ENCODE data around the gene CBX5.
"Not testable (repeated sequence)": the region's sequence is repeated elsewhere in the genome, so short reads cannot be mapped to it uniquely, and the experiment has no call there.

The CBX5 gene

DNA sequence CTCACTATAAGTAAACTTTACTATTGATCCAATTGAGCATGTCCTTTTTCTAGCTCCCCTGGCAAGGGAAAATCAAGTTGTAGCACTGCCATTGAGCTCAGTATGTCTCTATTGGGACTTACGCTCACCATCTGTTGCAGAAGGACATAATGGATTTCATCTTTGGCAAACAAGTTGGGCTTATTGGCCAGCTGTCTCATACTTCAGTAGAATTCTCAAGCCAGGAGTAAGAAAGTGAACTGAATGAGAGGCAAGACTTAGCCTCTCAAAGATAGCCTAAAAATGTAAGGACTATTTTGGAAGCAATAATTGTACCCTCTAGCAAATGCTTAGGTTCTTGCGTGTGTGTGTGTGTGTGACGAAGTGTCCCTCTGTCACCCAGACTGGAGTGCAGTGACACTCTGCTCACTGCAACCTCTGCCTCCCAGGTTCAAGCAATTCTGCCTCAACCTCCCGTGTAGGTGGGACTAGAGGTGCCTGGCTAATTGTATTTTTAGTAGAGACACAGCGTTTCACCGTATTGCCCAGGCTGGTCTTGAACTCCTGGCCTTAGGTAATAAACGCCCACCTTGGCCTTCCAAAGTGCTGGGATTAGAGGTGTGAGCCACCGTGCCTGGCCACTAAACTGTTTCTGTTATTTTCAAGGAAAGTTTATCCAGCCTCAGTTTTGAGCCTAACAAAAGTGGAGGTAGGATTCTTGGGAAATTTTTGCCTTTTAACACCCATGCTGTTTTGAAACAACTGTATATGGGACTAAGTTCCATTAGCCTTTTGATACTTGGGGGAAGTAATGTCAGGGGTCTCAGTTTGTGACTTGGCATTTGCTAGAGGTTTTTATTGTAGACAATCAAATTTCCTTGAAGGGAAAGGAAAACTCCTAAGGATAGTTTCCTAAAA lies 7.6 kb upstream of the CBX5 start:
- Histone ChIP-seq H3K9ac (ENCODE audit: low read length) (no peak overlapping the region), H4K20me1 (ENCODE audit: insufficient read depth, low read length) (peaks cover 47% of the 10 kb centered on the region), H3K27ac (ENCODE audit: low read length) (no peak overlapping the region), H3K4me3 (ENCODE audit: low read length) (no peak overlapping the region), H3K4me2 (ENCODE audit: low read length) (no peak overlapping the region), H3K27me3 (ENCODE audit: low read depth, low read length) (no peaks in the 10 kb centered on the region), H3K79me2 (ENCODE audit: low read length) (peaks cover 18% of the 10 kb centered on the region), H3K36me3 (replicated peaks; ENCODE audit: low read depth, low read length) (peaks cover 48% of the 10 kb centered on the region), H3K4me1 (ENCODE audit: low read length) (peaks cover 18% of the 10 kb centered on the region), H2AFZ (ENCODE audit: low read depth, low read length) (no peak overlapping the region), H3K9me3 (ENCODE audit: insufficient read depth, low read length) (no peaks in the 10 kb centered on the region)
- no peak for TF ChIP-seq EZH2phosphoT487 (IDR thresholded peaks at IDR 0.05; ENCODE audit: low read depth)
- TF ChIP-seq, protein P1, sequence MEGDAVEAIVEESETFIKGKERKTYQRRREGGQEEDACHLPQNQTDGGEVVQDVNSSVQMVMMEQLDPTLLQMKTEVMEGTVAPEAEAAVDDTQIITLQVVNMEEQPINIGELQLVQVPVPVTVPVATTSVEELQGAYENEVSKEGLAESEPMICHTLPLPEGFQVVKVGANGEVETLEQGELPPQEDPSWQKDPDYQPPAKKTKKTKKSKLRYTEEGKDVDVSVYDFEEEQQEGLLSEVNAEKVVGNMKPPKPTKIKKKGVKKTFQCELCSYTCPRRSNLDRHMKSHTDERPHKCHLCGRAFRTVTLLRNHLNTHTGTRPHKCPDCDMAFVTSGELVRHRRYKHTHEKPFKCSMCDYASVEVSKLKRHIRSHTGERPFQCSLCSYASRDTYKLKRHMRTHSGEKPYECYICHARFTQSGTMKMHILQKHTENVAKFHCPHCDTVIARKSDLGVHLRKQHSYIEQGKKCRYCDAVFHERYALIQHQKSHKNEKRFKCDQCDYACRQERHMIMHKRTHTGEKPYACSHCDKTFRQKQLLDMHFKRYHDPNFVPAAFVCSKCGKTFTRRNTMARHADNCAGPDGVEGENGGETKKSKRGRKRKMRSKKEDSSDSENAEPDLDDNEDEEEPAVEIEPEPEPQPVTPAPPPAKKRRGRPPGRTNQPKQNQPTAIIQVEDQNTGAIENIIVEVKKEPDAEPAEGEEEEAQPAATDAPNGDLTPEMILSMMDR (IDR thresholded peaks at IDR 0.05; ENCODE audit: low read depth, low read length), result no peak

DNA sequence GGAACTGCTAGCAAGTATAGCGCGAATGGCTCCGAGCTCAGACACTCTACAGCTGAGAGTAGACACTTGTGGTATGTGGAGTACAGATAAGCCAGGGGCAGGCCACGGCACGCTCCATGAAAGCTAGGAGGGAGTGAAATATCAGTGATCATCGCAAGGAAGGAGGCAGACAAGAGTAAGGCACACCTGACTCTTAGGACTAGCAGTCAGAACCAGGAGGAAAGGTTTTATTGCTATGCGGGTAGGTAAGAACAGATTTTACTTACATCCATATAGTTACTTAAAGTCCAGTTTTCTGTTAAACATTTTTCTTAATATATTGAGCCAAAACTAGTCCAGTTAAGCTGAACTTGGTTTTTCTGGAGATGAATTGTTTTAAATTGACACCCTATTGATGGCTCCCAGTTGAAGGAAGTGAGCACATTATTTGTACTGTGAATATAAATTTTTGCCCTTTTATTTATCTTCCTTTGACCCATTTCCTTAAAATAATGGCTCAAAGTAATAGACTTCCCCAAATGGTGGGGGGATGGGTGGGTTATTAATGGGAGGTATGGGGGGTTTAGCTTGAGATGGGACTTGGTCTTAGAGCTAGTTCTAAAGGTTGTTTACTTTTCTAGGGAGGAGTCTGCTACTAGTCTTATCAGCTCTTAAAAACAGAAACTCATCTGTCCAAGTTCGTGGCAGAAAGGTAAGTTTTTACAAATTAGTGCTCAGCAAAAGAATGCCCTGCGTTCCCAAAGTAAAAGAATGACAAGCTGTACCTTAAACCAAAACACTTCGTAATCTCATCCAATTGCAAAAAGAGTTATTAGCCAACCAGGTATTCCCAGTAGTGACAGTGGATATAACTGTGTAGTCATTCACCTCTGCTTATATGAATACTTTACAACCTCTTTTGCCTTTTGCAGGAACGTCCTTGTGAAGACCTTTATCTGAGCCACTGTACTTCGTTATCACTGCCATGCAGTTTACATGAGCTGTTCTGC lies 6.4 kb upstream of the CBX5 start:
- H3K4me3 ChIP-seq (ENCODE audit: low read length), result no peak overlapping the region
- peaks cover 59% of the 10 kb centered on the region for H3K36me3 ChIP-seq (replicated peaks; ENCODE audit: low read depth, low read length)
- no peaks in the 10 kb centered on the region for H3K27me3 ChIP-seq (ENCODE audit: low read depth, low read length)
- H4K20me1 ChIP-seq (ENCODE audit: insufficient read depth, low read length), result peaks cover 55% of the 10 kb centered on the region
- TF ChIP-seq, protein P1 (IDR thresholded peaks at IDR 0.05; ENCODE audit: low read depth, low read length), result no peak
- TF ChIP-seq EZH2phosphoT487 (IDR thresholded peaks at IDR 0.05; ENCODE audit: low read depth), result no peak
- peaks cover 27% of the 10 kb centered on the region for H3K4me1 ChIP-seq (ENCODE audit: low read length)
- no peaks in the 10 kb centered on the region for H3K9me3 ChIP-seq (ENCODE audit: insufficient read depth, low read length)
- H3K9ac ChIP-seq (ENCODE audit: low read length), result no peak overlapping the region
- no peak overlapping the region for H3K4me2 ChIP-seq (ENCODE audit: low read length)
- H2AFZ ChIP-seq (ENCODE audit: low read depth, low read length), result no peak overlapping the region
- peaks cover 30% of the 10 kb centered on the region for H3K79me2 ChIP-seq (ENCODE audit: low read length)
- H3K27ac ChIP-seq (ENCODE audit: low read length), result no peak overlapping the region

DNA sequence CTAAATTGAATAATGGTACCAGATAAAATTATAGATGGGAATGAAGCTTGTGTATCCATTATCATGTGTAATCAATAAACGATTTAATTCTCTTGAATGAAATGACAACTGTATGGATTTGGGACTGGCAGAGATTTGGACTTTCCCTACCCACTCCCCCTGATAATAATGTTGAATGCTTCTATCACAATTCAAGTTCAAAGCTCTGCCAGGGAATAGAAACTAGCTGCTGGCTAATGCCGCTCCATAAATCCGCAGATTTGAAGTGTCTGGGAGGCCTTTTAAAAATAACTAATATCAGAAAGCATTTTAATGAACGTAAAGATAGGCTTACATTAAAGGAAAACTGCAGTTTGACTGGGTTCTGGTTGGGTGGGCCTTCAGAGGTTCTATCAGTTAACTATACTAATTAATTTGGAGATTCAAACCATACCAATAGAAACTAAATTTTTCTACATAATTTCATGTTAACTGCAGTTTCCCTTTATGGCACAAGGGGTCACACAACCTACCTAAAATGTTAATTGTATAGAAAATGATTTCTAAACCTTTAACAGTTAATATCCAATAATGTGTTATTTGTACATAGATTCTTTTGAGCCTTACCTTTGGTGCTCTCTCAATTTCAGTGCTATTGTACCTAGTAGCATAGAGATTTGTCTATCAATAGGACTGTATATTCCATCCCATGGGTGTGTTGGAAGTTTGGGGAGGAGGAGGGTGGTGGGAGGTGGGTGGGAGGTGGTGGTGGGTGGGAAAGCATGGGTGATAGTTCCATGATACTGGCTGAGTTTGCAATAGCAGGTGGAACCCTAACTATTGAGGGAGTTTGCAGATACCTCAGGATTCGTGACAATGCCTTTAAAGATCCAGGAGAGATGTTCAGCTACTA lies 5.5 kb upstream of the CBX5 start:
- Histone ChIP-seq H3K27ac (ENCODE audit: low read length) (no peak overlapping the region), H3K9ac (ENCODE audit: low read length) (no peak overlapping the region), H4K20me1 (ENCODE audit: insufficient read depth, low read length) (peaks cover 56% of the 10 kb centered on the region), H3K9me3 (ENCODE audit: insufficient read depth, low read length) (no peaks in the 10 kb centered on the region), H3K79me2 (ENCODE audit: low read length) (peaks cover 38% of the 10 kb centered on the region), H3K4me1 (ENCODE audit: low read length) (peaks cover 27% of the 10 kb centered on the region), H3K36me3 (replicated peaks; ENCODE audit: low read depth, low read length) (peaks cover 66% of the 10 kb centered on the region), H3K4me3 (ENCODE audit: low read length) (no peak overlapping the region), H2AFZ (ENCODE audit: low read depth, low read length) (no peak overlapping the region), H3K4me2 (ENCODE audit: low read length) (no peak overlapping the region), H3K27me3 (ENCODE audit: low read depth, low read length) (no peaks in the 10 kb centered on the region)
- no peak for TF ChIP-seq EZH2phosphoT487 (IDR thresholded peaks at IDR 0.05; ENCODE audit: low read depth)
- TF ChIP-seq, protein P1 (IDR thresholded peaks at IDR 0.05; ENCODE audit: low read depth, low read length), result peak; percentile 23; the same call in 1 of the 2 replicates

DNA sequence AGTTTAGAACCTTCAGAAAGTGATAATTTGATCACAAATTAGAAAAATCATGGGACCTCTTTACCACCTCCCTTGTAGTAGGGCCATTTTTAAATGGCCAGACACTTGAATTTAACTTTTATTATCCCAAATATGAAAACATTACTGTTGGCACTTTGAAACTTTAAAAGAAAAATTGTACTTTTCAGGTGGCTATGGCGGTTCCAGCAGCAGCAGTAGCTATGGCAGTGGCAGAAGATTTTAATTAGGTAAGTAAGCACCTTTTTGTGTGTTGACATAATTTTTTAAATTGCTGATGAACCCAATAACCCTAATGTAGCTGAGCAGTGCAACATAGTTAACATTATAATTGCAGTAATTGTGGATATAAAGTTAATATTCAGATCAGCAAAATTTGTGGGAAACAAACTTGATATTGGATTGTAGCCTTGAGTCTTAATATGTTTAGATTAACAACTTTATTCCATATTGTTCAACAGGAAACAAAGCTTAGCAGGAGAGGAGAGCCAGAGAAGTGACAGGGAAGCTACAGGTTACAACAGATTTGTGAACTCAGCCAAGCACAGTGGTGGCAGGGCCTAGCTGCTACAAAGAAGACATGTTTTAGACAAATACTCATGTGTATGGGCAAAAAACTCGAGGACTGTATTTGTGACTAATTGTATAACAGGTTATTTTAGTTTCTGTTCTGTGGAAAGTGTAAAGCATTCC lies 4.3 kb upstream of the CBX5 start:
- not testable (repeated sequence) for H3K27me3 ChIP-seq (ENCODE audit: low read depth, low read length); H3K9ac ChIP-seq (ENCODE audit: low read length); H3K9me3 ChIP-seq (ENCODE audit: insufficient read depth, low read length); H3K4me3 ChIP-seq (ENCODE audit: low read length); H2AFZ ChIP-seq (ENCODE audit: low read depth, low read length); H3K27ac ChIP-seq (ENCODE audit: low read length)
- Histone ChIP-seq H3K79me2 (ENCODE audit: low read length) (peaks cover 42% of the 10 kb centered on the region), H4K20me1 (ENCODE audit: insufficient read depth, low read length) (peaks cover 56% of the 10 kb centered on the region), H3K36me3 (replicated peaks; ENCODE audit: low read depth, low read length) (peaks cover 68% of the 10 kb centered on the region), H3K4me1 (ENCODE audit: low read length) (peaks cover 27% of the 10 kb centered on the region), H3K4me2 (ENCODE audit: low read length) (peak overlapping the region; percentile 94)
